Hepatocyte (in vitro differentiated cells): ENCODE measurements around the gene PDZK1IP1. TPM values are rescaled to one million over a fixed set of nuclear protein-coding genes. Genes with fewer than 3 reads are reported as not detected.

Experiments
- DNase-seq: peaks from one replicate; pipeline ENCODE4 v3.0.0-alpha.2; 2016; ENCODE audit warnings: low spot score
- H2AFZ ChIP-seq: fragments of 200-600 bp; sonication (generic); 2 replicates; pipeline ENCODE4 v1.6.0; 2016; ENCODE audit warnings: antibody characterized with exemption, mild to moderate bottlenecking
- H3K27ac ChIP-seq: fragments of 200-600 bp; sonication (generic); 2 replicates; pipeline ENCODE4 v1.5.1; 2016; ENCODE audit warnings: mild to moderate bottlenecking
- H3K27me3 ChIP-seq: fragments of 200-600 bp; sonication (generic); 2 replicates; pipeline ENCODE4 v1.6.1; 2016
- H3K36me3 ChIP-seq: fragments of 200-600 bp; sonication (generic); replicated peaks from 2 replicates; pipeline ENCODE4 v1.5.1; 2016; ENCODE audit warnings: low read depth; ENCODE audit not compliant: insufficient read depth
- H3K4me1 ChIP-seq: fragments of 200-600 bp; sonication (generic); 2 replicates; pipeline ENCODE4 v1.5.1; 2016; ENCODE audit warnings: mild to moderate bottlenecking, moderate library complexity; ENCODE audit not compliant: insufficient read depth
- H3K4me2 ChIP-seq: fragments of 200-600 bp; sonication (generic); 2 replicates; pipeline ENCODE4 v1.6.0; 2016
- H3K4me3 ChIP-seq: fragments of 200-600 bp; sonication (generic); 2 replicates; pipeline ENCODE4 v1.5.1; 2016; ENCODE audit warnings: mild to moderate bottlenecking
- H3K79me2 ChIP-seq: fragments of 200-600 bp; sonication (generic); 2 replicates; pipeline ENCODE4 v1.6.0; 2017; ENCODE audit warnings: mild to moderate bottlenecking
- H3K9me2 ChIP-seq: fragments of 200-600 bp; sonication (generic); replicated peaks from 2 replicates; pipeline ENCODE4 v1.6.0; 2017; ENCODE audit warnings: mild to moderate bottlenecking; ENCODE audit not compliant: insufficient read depth
- H3K9me3 ChIP-seq: fragments of 200-600 bp; sonication (generic); 2 replicates; pipeline ENCODE4 v1.5.1; 2016; ENCODE audit warnings: low read depth, mild to moderate bottlenecking
- H4K20me1 ChIP-seq: fragments of 200-600 bp; sonication (generic); 2 replicates; pipeline ENCODE4 v1.6.0; 2016; ENCODE audit warnings: mild to moderate bottlenecking; ENCODE audit not compliant: insufficient read depth, poor library complexity, severe bottlenecking
- CTCF ChIP-seq: fragments of 200-600 bp; sonication (generic); IDR thresholded peaks from 2 replicates; pipeline ENCODE4 v1.5.1; 2016; ENCODE audit warnings: antibody characterized with exemption, mild to moderate bottlenecking; ENCODE audit not compliant: poor library complexity
- EZH2 ChIP-seq: fragments of 200-600 bp; sonication (generic); IDR thresholded peaks from 2 replicates; pipeline ENCODE4 v1.6.1; 2016; ENCODE audit warnings: antibody characterized with exemption, mild to moderate bottlenecking, borderline replicate concordance
- EZH2phosphoT487 ChIP-seq: fragments of 200-600 bp; sonication (generic); IDR thresholded peaks from one replicate; pipeline ENCODE4 v1.6.1; 2018; ENCODE audit warnings: antibody characterized with exemption, mild to moderate bottlenecking, low read depth, moderate library complexity; ENCODE audit not compliant: unreplicated experiment, severe bottlenecking
- WGBS: methylation state at CpG from one replicate; pipeline ENCODE4 v1.1.6; 2016; ENCODE audit warnings: low lambda C conversion rate; ENCODE audit errors: missing lambda C conversion rate; 5-methylcytosine and 5-hydroxymethylcytosine counted together
- polyA plus RNA-seq: library from polyadenylated mRNA; unstranded; fragments of >200 nt; fragmentation: Nextera tagmentation; extraction: Ambion mirVana; gene quantifications from 2 replicates; pipeline ENCODE4 v1.2.1, GENCODE V29; 2016
- total RNA-seq: library from RNA; depleted of rRNA; stranded (reverse); fragments of >200 nt; gene quantifications from 2 replicates; pipeline ENCODE4 v1.2.3, GENCODE V29; 2014

The PDZK1IP1 gene
- total and polyA plus RNA-seq, 2 experiments from 2014 or later, result 0.37 to 0.71 TPM

- Histone ChIP-seq H3K9me2 (no peaks in the 10 kb centered on the region), H3K36me3 (no peaks in the 10 kb centered on the region), H2AFZ (no peak overlapping the region), H3K79me2 (no peaks in the 10 kb centered on the region), H3K27me3 (no peaks in the 10 kb centered on the region), H3K4me2 (peak overlapping the region; percentile 52), H3K9me3 (no peaks in the 10 kb centered on the region), H3K4me3 (no peak overlapping the region), H3K27ac (no peak overlapping the region), H3K4me1 (peaks cover 10% of the 10 kb centered on the region), H4K20me1 (no peaks in the 10 kb centered on the region)
- WGBS, result 20% methylated on average over 11 of the region's 11 CpGs
- no peak for TF ChIP-seq EZH2phosphoT487
- peak; percentile 76 for TF ChIP-seq CTCF
- DNase-seq, result peak; percentile 79
These were observed 14.5 kb downstream of the PDZK1IP1 start for GRCh38 chr1:47175227-47175934.

- no peak overlapping the region for H3K4me3 ChIP-seq
- H4K20me1 ChIP-seq, result no peaks in the 10 kb centered on the region
- H3K4me2 ChIP-seq, result no peak overlapping the region
- TF ChIP-seq EZH2phosphoT487, result no peak
- no peak for TF ChIP-seq CTCF
- no peak for TF ChIP-seq EZH2
- H3K9me3 ChIP-seq, result no peaks in the 10 kb centered on the region
- peaks cover 4% of the 10 kb centered on the region for H3K4me1 ChIP-seq
- no peaks in the 10 kb centered on the region for H3K9me2 ChIP-seq
- no peak for DNase-seq
- no peak overlapping the region for H3K27ac ChIP-seq
- no peaks in the 10 kb centered on the region for H3K36me3 ChIP-seq
- H3K79me2 ChIP-seq, result no peaks in the 10 kb centered on the region
- H2AFZ ChIP-seq, result no peak overlapping the region
- no peaks in the 10 kb centered on the region for H3K27me3 ChIP-seq
These were observed 15.2 kb downstream of the PDZK1IP1 start for GRCh38 chr1:47174656-47175020.

GRCh38 chr1:47172782-47173181, 17.1 kb downstream of the PDZK1IP1 start:
- no peaks in the 10 kb centered on the region for H3K4me1 ChIP-seq
- H3K9me2 ChIP-seq, result no peaks in the 10 kb centered on the region
- H3K9me3 ChIP-seq, result no peaks in the 10 kb centered on the region
- H4K20me1 ChIP-seq, result no peaks in the 10 kb centered on the region
- no peak for DNase-seq
- no peak for TF ChIP-seq EZH2phosphoT487
- TF ChIP-seq CTCF, result no peak
- TF ChIP-seq EZH2, result no peak
- no peaks in the 10 kb centered on the region for H3K27me3 ChIP-seq
- WGBS, result 93% methylated on average over 5 of the region's 5 CpGs
- H3K36me3 ChIP-seq, result no peaks in the 10 kb centered on the region
- no peak overlapping the region for H3K4me3 ChIP-seq
- no peak overlapping the region for H2AFZ ChIP-seq
- no peak overlapping the region for H3K4me2 ChIP-seq
- no peak overlapping the region for H3K27ac ChIP-seq
- H3K79me2 ChIP-seq, result no peaks in the 10 kb centered on the region

- Histone ChIP-seq H3K9me3 (no peaks in the 10 kb centered on the region), H3K27me3 (no peaks in the 10 kb centered on the region), H3K4me2 (no peak overlapping the region)
These were observed 25.3 kb downstream of the PDZK1IP1 start for GRCh38 chr1:47164552-47164951.

More at GRCh38 chr1:47164552-47164951, 25.3 kb downstream of the PDZK1IP1 start:
- no peak overlapping the region for H3K4me3 ChIP-seq
- no peaks in the 10 kb centered on the region for H3K36me3 ChIP-seq
- H4K20me1 ChIP-seq, result no peaks in the 10 kb centered on the region
- no peak overlapping the region for H2AFZ ChIP-seq
- no peak for DNase-seq
- TF ChIP-seq EZH2 (no peak), EZH2phosphoT487 (no peak), CTCF (no peak)
- H3K9me2 ChIP-seq, result no peaks in the 10 kb centered on the region
- H3K27ac ChIP-seq, result no peak overlapping the region
- H3K4me1 ChIP-seq, result no peaks in the 10 kb centered on the region
- no peaks in the 10 kb centered on the region for H3K79me2 ChIP-seq
